Measurements from ENCODE around the gene FRMD3.

Gene FRMD3

GRCh38 chr9:83535736-83536135 is 2.5 kb downstream of the FRMD3 start:
- no peak overlapping the region for H3K4me3 ChIP-seq (ENCODE audit: low read depth, low read length)
- no peak for TF ChIP-seq MYC (IDR thresholded peaks at IDR 0.05; ENCODE audit: low read depth, low read length)
- TF ChIP-seq, protein P1, sequence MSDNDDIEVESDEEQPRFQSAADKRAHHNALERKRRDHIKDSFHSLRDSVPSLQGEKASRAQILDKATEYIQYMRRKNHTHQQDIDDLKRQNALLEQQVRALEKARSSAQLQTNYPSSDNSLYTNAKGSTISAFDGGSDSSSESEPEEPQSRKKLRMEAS (IDR thresholded peaks at IDR 0.05; ENCODE audit: low read depth, low read length) = no peak
- DNase-seq (ENCODE audit: low read depth) = no peak

GRCh38 chr9:83533296-83533695 is 4.9 kb downstream of the FRMD3 start:
- H3K4me3 ChIP-seq (ENCODE audit: low read depth, low read length) = no peak overlapping the region
- DNase-seq (ENCODE audit: low read depth) = no peak
- no peak for TF ChIP-seq CTCF (IDR thresholded peaks at IDR 0.05; ENCODE audit: low read depth, low read length)
- TF ChIP-seq POLR2A (IDR thresholded peaks at IDR 0.05; ENCODE audit: extremely low read depth, insufficient read length) = no peak
- no peak for TF ChIP-seq MYC (IDR thresholded peaks at IDR 0.05; ENCODE audit: low read depth, low read length)
- TF ChIP-seq, protein P1 (IDR thresholded peaks at IDR 0.05; ENCODE audit: low read depth, low read length) = no peak

DNA sequence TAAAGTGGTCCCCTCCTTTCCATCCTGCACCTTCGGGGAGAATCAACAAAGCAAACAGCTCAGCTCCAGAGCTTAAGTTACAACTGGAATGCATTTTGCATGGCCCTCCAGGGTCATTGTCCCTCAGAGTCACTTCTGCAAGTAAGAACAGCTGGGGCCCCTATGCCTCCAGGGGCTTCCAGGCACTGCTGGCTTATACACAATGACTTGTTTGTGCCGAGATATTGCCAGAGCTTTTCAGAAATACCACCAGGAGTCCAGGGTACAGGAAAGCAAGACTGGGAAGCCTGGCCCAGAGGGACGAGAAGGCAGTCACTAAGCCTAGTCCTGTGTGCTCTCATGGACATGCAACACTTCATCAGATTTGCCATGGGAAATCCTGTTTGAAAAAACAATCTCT is 11.3 kb downstream of the FRMD3 start:
- no peak for DNase-seq (ENCODE audit: low read depth)
- TF ChIP-seq POLR2A (IDR thresholded peaks at IDR 0.05; ENCODE audit: extremely low read depth, insufficient read length) (no peak), CTCF (IDR thresholded peaks at IDR 0.05; ENCODE audit: low read depth, low read length) (no peak), MYC (IDR thresholded peaks at IDR 0.05; ENCODE audit: low read depth, low read length) (no peak)
- TF ChIP-seq, protein P1 (IDR thresholded peaks at IDR 0.05; ENCODE audit: low read depth, low read length) = no peak
- H3K4me3 ChIP-seq (ENCODE audit: low read depth, low read length) = no peak overlapping the region

GRCh38 chr9:83526211-83526610 is 12.0 kb downstream of the FRMD3 start:
- no peak overlapping the region for H3K4me3 ChIP-seq (ENCODE audit: low read depth, low read length)
- TF ChIP-seq CTCF (IDR thresholded peaks at IDR 0.05; ENCODE audit: low read depth, low read length) (no peak), POLR2A (IDR thresholded peaks at IDR 0.05; ENCODE audit: extremely low read depth, insufficient read length) (no peak), MYC (IDR thresholded peaks at IDR 0.05; ENCODE audit: low read depth, low read length) (no peak)
- TF ChIP-seq, protein P1 (IDR thresholded peaks at IDR 0.05; ENCODE audit: low read depth, low read length) = no peak
- DNase-seq (ENCODE audit: low read depth) = no peak

GRCh38 chr9:83523684-83524083 is 14.5 kb downstream of the FRMD3 start:
- TF ChIP-seq CTCF (IDR thresholded peaks at IDR 0.05; ENCODE audit: low read depth, low read length) (no peak), MYC (IDR thresholded peaks at IDR 0.05; ENCODE audit: low read depth, low read length) (no peak), POLR2A (IDR thresholded peaks at IDR 0.05; ENCODE audit: extremely low read depth, insufficient read length) (no peak)
- TF ChIP-seq, protein P1 (IDR thresholded peaks at IDR 0.05; ENCODE audit: low read depth, low read length) = no peak
- H3K4me3 ChIP-seq (ENCODE audit: low read depth, low read length) = no peak overlapping the region
- DNase-seq (ENCODE audit: low read depth) = no peak

GRCh38 chr9:83521411-83521810 is 16.8 kb downstream of the FRMD3 start:
- no peak for DNase-seq (ENCODE audit: low read depth)
- no peak for TF ChIP-seq MYC (IDR thresholded peaks at IDR 0.05; ENCODE audit: low read depth, low read length)
- TF ChIP-seq, protein P1 (IDR thresholded peaks at IDR 0.05; ENCODE audit: low read depth, low read length) = no peak
- no peak for TF ChIP-seq CTCF (IDR thresholded peaks at IDR 0.05; ENCODE audit: low read depth, low read length)
- no peak for TF ChIP-seq POLR2A (IDR thresholded peaks at IDR 0.05; ENCODE audit: extremely low read depth, insufficient read length)
- no peak overlapping the region for H3K4me3 ChIP-seq (ENCODE audit: low read depth, low read length)

Measured in NB4 (cell line).